ENCODE results near the gene CCDC6.
A peak's percentile ranks its signal among the peaks of the same experiment; 100 is the strongest.
"Not testable (repeated sequence)": the region's sequence is repeated elsewhere in the genome, so short reads cannot be mapped to it uniquely, and the experiment has no call there.

CCDC6 gene

DNA sequence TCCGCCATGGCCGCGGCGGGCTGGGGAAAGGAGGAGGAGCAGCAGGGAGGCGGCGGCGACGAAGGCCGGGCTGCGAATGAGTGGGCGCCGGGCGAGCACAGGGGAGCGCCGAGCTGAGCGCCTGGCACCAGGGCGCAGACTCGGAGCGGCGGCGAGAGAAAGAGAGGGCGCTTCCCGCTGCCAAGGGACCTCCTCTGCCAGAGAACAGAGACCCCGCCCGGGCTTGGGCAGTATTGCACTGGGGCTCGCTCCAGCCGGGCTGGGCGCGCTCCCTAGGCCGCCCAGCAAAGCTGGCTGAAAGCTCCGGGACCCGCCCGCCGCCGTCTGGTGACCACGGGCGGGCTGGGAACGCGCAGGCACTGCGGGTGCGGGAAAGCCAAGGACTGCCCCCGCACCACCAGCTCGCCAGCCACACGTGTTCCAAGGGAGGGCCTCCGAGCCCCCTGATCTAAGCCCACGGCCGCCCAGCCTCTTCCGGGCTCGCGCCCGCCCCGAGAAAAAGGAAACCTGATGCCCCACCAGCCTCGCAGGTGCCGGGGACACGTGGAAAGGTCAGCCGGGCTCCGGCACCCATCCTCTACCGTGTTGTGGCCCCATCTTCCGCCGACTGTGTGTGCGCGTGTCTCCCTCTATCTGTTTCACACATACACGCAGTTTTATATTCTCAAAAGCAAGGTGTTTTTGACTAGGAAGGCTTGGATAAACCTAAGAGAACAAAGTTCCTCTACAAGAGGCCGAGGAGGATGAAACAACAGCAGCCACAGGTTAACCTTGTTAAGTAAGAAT lies at the start of gene CCDC6:
TSS of gene CCDC6 (minus strand) at position 140 of the 786 bp plus-strand sequence. CDS start at position 8, 132 bp downstream.
- peak; percentile 81 to 87 for DNase-seq (ENCODE audit: low read depth in 2 of 2, low spot score in 1 of 2)

DNA sequence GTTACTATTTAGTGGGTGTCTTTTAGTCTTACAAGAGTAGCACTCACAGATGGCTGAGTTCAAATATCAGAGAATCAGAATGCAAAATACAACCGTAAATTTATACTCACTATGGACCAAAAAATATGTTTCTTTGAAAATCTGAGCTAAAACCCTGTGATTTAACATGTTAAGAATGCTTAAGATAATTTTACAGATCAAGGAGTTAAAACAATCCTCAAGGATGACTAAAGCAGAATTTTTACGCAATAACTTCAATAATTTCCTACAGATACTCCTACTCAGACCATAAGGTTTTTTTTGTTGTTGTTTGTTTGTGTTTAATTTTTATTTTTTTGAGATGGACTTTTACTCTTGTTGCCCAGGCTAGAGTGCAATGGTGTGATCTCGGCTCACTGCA lies 47.9 kb upstream of the CCDC6 start:
- DNase-seq (ENCODE audit: low read depth in 2 of 2, low spot score in 1 of 2), result no peak

DNA sequence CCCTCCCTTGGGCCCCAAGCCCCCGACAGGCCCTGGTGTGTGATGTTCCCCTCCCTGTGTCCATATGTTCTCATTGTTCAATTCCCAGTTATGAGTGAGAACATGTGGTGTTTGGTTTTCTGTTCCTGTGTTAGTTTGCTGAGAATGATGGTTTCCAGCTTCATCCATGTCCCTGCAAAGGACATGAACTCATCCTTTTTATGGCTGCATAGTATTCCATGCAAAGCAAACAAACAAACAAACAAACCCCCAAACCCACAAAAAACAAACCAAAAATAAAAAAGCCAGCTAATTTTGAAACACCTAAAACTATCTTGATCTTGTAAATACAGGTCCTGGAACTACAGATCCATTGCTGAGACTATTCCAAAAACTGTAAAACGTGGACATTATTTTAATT lies 47.4 kb upstream of the CCDC6 start:
- not testable (repeated sequence) for DNase-seq (ENCODE audit: low read depth in 2 of 2, low spot score in 1 of 2)

DNA sequence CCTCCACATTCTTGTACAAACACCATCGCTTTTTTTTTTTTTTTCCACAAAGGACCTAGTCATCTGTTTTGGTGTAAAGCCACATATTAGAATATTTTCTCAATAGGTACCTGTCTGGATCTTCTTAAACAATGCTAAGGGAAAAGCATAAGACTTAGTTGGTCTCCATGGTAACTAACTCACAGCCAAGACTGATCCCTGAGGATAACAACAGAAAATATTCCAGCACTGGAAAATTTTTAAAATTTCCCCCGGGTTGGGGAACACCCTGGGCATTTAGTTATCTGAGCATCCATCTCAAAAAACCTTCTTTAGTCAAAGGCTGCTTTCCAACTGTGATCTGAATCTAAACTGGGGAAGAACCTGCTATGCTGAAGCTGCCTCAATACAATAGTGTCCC lies 43.7 kb upstream of the CCDC6 start:
- no peak for DNase-seq (ENCODE audit: low read depth in 2 of 2, low spot score in 1 of 2)

DNA sequence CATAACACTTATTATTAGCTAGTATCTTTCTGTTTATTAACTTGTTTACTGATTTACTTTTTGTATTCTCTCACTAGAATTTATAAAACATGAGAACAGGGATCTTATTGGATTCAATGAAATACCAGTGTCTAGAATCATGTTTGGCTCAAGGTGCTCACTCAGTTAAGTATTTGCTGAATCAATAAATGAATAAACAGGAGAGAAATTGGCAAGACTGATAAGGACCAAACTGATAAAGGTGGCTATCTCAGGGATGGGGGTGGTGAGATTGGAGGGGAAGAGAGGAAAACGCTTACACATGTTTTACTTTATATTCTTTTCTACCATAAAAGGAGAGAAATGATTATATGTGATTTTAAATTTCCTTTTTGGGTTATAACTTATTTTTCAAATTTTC lies 43.3 kb upstream of the CCDC6 start:
- DNase-seq (ENCODE audit: low read depth in 2 of 2, low spot score in 1 of 2), result no peak

DNA sequence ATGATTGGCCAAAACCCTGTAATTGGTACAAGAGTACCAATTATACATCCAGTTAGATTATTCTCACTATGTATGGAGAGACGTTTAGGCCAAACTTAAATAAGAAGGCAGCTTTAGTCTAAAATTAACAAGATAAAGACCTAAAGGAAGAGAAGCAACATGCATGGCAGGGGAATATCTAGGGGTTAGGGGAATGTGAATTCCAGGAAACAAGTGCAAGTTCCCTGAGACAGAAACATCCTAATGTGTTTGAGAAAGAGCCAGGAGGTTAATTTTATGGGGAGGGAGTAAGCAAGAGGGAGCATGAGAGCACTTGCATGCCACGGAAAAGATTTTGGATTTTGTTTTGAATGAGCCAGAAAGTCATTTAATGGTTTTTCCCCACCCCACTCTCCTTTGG lies 39.6 kb upstream of the CCDC6 start:
- DNase-seq (ENCODE audit: low read depth in 2 of 2, low spot score in 1 of 2), result no peak

DNA sequence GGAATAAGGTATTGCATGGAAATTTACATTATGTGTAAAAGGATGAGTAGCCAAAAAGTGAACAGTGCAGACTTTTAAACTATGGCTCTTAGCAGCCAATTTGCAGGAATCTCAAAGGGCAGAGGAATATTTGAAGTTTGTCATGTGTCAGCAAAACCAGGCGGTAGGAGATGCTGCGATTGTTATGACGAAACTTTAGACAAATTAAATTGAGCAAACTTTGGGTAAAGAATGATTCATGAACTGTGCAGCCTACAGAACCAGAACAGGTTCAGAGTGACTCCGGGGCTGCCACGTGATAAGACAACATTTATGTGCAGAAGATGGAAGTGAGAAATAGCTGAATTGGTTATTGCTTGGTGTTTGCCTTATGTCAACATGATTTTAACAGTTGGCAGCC lies 39.2 kb upstream of the CCDC6 start:
- no peak for DNase-seq (ENCODE audit: low read depth in 2 of 2, low spot score in 1 of 2)

DNA sequence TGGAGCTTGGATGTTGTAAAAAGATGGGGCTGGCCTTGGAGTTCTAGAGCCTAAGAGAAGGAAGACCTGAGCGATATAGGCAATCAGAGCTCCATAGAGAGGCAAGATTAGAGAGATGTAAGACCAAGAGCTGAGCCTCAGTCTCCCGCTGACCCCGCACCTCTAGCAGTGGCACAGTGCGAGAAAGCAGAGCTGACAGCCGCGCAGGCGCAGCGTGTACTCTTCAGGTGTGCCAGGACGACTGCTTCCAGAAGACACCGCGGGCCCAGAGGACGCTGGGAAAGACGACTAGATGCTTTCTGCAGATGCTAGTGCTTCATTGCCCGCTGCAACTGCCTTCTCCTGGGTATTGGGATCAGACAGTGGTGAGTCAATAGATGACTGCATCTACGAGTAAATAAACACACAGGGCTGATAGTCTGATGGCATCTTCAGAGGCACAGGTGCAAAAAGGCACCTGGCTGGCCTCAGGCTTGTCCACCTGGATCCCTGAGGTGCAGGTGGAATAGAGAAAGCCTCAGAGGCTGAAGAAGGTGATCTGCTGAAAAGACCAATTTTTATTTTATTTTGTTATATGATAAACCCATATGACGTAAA lies 38.1 kb upstream of the CCDC6 start:
- DNase-seq (ENCODE audit: low read depth in 2 of 2, low spot score in 1 of 2), result no peak

DNA sequence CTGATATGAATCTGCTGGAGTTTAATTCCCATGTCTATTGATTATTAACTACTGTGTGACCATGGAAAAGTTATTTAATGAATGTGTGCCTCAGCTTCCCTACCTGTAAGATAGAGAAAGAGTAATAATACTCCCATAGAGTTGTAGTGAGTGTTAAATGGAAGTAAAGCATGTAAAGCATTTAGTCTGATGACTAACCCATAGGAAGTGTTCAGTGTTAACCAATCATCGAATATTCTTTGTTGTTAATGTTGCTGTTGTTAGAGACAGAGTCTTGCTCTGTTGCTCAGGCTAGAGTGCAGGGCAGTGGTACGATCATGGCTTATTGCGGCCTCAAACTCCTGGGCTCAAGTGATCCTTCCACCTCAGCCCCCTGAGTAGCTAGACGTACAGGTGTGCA lies 36.2 kb upstream of the CCDC6 start:
- no peak for DNase-seq (ENCODE audit: low read depth in 2 of 2, low spot score in 1 of 2)

DNA sequence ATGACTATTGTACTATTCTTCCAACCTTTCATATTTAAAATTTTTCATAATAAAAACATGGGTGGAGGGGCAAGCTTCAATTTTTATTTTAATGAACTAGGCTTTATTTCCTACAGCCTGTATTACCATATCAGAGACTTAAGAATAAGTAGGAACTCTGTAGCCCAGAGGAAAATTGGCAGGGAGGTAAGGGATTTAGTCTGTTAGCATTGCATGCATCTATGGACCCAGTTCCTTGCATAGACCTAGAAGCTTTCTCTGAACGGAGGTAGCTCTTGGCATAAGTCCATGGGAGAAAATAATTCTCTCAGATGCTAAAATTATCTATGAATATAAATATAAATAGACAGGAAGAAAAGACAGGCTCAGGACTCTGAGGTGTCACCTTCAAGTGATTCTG lies 31.4 kb upstream of the CCDC6 start:
- no peak for DNase-seq (ENCODE audit: low read depth in 2 of 2, low spot score in 1 of 2)

DNA sequence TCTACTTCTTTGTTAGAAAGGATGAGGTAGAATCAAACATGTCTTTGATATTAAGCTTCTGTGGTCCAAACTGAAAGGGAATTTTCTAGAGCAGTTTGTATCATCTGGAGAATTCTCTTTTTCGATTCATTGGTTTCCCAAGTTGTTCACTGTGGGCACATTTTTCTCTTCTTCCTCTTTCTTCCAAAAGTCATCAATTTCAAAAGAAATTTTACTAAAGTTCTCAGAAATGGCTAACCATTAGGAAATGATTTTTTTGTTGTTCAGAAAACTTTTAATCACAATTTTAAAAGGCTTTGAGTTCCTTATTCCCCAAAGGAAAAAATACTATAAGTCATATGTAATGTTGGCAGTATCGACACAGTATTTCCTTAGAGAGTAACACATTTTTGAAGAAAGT lies 28.3 kb upstream of the CCDC6 start:
- no peak for DNase-seq (ENCODE audit: low read depth in 2 of 2, low spot score in 1 of 2)

DNA sequence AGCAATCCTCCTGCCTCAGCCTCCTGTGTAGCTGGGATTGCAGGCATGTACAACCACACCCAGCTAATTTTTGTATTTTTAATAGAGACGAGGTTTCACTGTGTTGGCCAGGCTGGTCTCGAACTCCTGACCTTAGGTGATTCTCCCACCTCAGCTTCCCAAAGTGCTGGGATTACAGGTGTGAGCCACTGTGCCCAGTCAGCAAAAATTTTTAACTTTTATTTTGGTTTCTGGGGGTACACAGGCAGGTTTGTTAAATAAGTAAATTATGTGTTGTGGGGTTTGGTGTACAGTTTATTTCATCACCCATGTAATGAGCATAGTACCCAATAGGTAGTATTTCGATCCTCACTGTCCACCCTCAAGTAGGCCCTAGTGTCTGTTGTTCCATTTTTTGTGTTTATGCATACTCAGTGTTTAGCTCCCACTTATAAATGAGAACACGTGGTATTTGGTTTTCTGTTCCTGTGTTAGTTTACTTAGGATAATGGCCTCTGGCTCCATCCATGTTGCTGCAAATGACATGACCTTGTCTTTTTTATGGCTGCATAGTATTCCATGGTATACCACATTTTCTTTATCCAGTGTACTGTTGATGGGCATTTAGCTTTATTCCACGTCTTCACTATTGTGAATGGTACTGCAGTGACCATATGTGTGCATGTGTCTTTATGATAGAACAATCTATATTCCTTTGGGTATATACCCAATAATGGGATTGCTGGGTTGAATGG lies 24.6 kb upstream of the CCDC6 start:
- DNase-seq (ENCODE audit: low read depth in 2 of 2, low spot score in 1 of 2), result not testable (repeated sequence)

DNA sequence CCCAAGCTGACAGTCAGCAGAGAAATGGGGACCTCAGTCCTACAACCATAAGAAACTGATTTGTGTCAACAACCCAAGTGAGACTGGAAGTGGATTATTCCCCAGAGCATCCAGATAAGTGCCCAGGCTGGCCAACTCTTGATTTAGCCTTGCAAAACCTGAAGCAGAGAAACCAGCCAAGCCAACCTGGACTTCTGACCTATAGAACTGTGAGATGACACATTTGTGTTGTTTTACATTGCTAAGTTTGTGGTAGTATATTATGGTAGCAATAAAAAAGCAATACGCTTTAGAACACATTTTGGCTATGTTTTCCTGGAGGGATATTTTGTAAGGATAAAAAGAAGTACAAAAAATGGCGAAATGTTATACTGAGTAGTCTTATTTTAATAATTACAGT lies 19.7 kb upstream of the CCDC6 start:
- no peak for DNase-seq (ENCODE audit: low read depth in 2 of 2, low spot score in 1 of 2)

DNA sequence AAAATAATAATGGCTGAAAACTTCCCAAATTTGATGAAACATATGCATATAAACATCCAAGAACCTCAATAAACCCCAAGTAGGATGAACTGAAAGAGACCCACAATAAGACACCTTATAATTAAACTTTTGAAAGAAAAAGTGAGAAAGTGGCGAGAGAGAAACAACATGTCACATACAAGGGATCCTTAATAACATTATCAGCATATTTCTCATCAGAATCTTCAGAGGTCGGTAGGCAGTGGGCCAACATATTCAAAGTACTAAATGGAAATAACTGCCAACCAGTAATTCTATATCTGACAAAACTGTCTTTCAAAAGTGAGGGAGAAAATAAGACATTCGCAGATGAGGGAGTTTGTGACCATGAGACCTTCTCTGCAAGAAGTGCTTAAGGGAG lies 16.6 kb upstream of the CCDC6 start:
- DNase-seq (ENCODE audit: low read depth in 2 of 2, low spot score in 1 of 2), result no peak

DNA sequence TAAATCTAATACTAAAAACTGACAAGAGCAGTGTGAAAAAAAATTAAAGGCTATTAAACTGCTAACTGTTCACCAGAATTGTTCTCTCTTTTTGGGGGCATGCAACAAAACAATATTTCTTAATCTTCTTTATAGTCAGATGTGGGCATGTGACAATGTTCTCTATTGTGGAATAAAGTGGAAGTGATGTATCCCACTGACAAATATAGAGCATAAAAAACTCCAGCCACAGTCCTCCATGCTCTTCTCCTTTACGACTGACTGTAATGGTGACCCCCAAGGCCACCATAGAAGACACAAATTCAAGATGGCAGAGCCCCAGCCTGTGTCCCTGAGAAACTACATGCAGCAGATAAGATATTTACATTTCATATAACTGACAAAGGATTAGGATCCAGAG lies 11.6 kb upstream of the CCDC6 start:
- DNase-seq (ENCODE audit: low read depth in 2 of 2, low spot score in 1 of 2), result no peak

DNA sequence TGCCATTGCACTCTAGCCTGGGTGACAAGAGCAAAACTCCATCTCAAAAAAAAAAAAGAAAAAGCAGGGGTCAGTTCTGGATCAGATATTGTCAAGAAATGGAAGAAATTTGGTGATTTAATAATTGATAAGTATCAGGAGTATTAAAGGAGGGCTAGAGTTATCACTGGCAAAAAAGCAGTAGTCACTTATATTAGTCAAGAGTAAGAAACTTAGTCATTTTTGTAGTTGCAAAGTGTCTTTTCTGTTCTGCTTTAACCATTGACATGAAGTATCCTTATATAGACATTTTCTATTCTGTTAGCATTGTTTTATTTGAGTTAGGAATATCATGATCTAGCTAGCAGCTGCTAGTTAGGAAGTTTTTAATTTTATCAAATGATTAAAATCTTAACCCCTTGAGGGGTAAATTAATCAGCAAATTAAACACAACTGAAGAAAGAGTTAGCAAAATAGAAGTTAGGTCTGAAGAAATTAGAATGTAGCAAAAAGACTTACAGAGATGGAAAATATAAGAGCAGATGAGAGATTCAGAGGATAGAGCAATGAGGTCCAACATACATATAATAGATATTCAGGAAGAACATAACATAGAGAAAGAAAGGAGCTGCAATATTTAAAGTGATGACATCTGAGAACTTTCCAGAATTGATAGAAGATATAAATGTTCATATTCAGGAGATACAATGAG lies 7.3 kb upstream of the CCDC6 start:
- no peak for DNase-seq (ENCODE audit: low read depth in 2 of 2, low spot score in 1 of 2)

DNA sequence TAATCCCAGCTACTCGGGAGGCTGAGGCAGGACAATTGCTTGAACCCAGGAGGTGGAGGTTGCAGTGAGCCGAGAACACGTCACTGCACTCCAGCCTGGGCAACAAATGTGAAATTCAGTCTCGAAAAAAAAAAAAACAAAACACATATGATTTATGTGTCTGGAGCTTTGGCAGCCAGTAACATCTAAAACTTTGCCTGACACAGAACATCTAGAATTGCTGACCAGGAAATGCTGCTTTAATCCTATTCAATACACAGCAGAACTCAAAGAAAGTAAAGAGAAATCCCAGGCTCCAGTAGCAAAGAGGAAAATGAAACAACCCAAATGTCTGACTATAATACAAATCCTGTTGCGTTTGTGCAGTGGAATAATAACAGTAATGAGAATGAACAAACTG lies 4.5 kb upstream of the CCDC6 start:
- no peak for DNase-seq (ENCODE audit: low read depth in 2 of 2, low spot score in 1 of 2)

DNA sequence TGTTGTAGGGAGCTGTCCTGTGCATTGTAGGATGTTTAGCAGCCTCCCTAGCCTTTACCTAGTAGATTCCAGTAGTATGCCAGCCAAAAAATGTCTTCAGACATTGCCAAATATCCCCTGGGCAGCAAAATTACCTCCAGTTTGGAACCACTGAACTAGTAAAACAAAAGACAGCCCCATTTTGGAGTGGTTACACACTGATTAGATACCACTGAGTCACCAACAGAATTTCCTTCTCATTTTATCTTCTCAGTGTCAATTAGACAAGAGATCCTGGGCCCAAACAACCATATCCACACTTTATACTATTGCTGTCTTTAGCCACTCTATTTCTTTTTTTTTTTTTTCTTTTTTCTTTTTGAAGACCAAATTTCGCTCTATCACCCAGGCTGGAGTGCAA lies 3.5 kb upstream of the CCDC6 start:
- DNase-seq (ENCODE audit: low read depth in 2 of 2, low spot score in 1 of 2), result no peak

DNA sequence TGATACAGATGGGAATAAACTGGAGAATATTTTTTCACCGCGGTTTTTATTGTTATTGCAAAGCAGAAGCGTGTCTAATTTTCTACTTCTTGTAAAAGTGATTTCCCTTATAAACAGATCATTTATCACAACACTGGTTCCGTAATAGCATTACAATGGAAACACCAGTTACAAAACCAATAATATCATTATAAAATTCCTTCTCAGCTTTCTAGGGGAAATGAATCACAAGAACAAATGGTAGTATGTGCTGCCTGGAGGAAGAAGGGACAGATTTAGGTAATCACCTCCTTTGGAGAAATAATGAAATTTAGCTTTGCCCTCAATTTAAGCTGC lies 2.4 kb upstream of the CCDC6 start:
- no peak for DNase-seq (ENCODE audit: low read depth in 2 of 2, low spot score in 1 of 2)

DNA sequence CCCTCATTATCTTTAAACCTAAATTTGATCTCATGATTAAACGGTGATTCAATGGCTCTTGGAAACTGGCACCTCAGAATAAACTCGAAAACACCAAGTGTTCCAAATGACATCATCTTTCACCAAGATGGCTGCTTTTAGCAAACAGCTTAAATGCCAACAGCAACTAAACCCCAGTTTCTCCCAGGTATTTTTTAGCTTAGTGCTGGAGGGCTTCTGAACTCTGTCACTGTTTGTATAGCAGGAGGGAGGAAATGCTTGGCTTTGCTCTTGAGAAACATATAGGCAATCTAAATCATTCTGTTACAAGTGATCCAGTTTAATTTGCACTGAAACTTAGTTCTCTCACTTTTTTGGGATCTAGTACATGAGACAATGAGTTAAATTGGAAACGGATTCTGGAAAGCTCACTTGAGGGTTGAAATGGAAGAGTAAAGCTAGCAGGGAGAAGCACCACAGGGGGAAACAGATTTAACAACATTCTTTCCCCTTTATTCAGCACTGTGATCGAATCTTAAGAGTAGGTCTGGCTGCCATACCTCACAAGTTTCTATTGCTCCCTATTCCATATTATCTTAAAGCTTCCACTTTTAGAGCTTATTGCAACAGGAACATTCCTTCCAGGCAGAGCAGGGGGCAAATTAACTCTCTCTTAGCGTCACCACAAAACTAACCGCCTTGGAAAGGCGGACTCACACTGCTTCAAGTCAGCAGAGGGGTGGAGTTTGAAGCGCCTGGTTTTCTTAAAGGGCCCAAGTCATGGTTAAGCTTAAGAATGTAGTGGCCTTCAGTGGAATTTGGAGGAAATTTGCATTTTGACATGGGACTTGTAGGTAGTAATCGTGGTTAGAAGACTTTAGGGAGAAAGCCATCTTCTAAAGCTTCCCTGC lies 1.8 kb upstream of the CCDC6 start:
- DNase-seq (ENCODE audit: low read depth in 2 of 2, low spot score in 1 of 2), result no peak

DNA sequence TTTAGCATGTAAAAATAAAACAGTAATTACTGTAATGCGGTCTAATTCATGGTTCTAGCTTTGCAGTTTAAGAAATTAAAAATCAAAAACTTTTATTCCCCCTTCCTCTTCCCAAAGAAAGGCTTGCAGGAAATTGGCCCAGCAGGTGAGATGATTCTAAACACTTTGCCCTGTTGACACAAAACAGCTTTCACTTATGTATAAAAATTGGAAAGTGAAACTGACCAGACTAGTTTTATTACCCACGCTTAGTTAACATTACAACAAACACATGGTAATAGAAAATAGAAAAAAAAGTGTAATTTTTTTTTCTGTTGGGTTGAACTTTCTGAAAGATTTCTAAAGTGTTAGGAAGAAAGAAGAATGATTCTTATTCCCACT lies 1.2 kb upstream of the CCDC6 start:
- DNase-seq (ENCODE audit: low read depth in 2 of 2, low spot score in 1 of 2), result no peak

Data from stimulated activated CD8-positive, alpha-beta memory T cell treated with anti-CD3 and anti-CD28 coated beads, Interleukin-4, amount 100 ng/mL, for 4 hours (primary cell).